GM18858 (cell line): Measurements from ENCODE around the gene C12orf60.
"Not testable (repeated sequence)": the region's sequence is repeated elsewhere in the genome, so short reads cannot be mapped to it uniquely, and the experiment has no call there.

Experiments
- ATAC-seq: cut with Tn5 transposase; IDR thresholded peaks from one replicate; pipeline ENCODE4 v1.9.1; 2021; ENCODE audit not compliant: unreplicated experiment

The C12orf60 gene, protein sequence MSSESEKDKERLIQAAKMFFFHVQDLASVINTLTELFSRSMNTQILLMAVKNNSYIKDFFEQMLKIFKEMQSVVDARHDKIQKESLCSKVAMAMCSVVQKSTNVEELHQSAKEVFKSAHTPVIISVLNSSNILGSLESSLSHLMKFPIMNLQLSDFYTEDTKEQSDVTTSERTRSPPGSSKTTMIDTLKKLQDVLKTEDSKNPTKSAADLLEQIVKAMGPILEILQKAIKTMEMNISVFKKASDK

GRCh38 chr12:14803011-14803829 lies at the start of gene C12orf60, which contains the start of gene WBP11:
Gene C12orf60 (plus strand): TSS chr12:14803670. CDS start chr12:14822936, 19,266 bp downstream.
Gene WBP11 (minus strand): TSS chr12:14803478. CDS start chr12:14801383, 2,095 bp downstream.
- ATAC-seq = peak; percentile 99

DNA sequence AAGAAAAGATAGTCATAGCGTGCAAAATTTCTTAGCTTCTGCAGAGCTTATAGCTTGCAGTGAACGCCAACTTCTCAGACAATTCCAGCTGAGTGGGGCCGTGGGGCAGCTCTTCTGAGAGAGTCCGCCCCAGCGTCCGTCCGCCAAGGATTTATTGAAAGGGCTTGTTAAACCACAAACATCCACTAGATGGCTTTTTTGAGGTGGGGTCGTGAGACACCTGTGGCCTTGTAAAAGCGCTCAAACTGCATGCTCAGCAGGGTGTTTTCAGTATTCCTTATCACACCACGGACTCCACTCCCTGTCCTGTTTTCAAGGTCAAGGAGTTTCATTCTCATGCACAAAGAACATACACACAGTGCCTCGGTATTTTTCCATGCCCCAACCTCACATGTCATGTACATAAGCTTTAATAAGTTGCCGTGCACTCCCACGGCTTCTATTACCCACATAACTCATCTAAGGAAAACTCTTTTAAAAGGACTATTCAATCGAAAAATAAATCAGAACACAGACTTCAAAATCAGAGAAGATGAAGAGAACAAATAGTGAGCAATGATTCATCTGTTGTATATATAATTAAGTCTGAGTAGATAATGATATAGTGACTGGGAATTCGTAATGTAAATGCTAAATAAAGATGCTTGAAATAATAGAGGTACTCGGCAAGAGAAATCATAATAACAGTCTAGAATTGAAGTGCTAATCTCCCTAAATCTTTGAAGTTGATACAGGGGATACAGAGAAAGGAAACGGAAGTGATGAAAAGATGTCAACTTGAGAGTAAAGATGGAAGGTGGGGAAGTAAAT lies 46.9 kb upstream of the C12orf60 start:
- ATAC-seq = no peak

- ATAC-seq = not testable (repeated sequence)
Measured at GRCh38 chr12:14759711-14760280, 43.7 kb upstream of the C12orf60 start.

- ATAC-seq = no peak
Measured at GRCh38 chr12:14765398-14765797, 38.1 kb upstream of the C12orf60 start.

DNA sequence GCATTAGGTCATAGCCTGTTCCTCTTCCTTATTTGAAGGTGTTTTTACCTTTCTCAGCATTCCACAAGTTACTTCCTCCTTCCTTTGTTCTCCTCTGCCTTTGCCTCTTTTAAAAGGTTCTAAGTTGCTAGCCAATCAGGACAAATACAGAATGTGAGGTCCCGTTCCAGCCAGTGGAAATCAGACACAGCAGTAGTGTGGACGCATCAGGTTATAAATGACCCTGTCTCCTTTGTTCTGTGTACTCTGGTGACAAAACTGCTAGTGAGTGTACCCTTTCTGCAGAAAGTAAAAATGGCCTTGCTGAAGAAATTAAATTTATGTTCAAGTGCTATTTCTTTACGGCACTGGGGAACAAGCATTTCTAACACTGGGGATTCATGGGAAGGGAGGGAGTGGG lies 37.5 kb upstream of the C12orf60 start:
- ATAC-seq = not testable (repeated sequence)

DNA sequence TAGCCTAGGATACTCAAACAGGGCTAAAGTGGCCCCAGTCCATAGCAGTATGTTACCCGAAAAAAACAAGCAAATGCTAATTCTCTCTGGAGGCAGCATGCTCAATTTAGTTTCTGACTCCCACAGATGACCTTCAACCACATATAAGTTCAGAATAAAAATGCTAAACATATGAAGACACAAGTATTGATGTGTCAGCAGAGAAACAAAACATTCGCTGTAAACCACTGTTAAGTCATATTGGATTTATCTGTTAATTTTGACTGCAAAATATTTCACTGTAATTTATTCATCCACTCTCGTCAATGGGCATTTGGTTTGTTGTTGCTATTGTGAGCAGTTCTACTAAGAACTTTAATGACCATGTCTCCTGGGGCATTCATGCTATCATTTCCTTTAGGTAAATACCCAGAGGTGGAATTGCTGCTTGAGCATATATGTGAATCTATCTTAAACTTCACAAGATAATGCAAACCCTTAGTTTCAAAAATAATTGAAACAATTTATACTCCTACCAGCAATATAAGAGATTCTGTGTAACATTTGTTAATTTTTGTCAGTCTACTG lies 36.7 kb upstream of the C12orf60 start:
- ATAC-seq = no peak

DNA sequence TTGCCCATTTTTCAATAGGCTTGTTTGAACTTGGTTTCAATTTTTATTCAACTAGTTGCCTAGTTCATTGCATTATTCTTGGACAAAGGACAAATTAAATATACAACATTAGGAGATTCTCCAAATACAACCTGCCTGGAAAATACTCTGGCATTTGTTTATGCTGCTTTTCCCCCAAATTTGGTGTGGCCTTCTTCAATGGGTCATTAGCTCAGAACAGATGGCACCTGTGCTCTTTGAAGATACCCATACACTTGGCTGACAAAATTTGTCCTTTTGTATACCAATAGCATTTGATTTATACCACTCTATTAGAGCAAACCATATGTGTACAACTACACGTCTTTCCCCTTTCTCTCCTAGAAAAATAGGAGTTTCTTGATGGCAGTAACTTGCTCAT lies 35.9 kb upstream of the C12orf60 start:
- no peak for ATAC-seq

- ATAC-seq = no peak
Measured at GRCh38 chr12:14768823-14769405, 34.6 kb upstream of the C12orf60 start.

GRCh38 chr12:14769466-14769968 lies 34.0 kb upstream of the C12orf60 start:
- no peak for ATAC-seq

- ATAC-seq = peak; percentile 23
Measured at GRCh38 chr12:14769969-14770495, 33.4 kb upstream of the C12orf60 start.

DNA sequence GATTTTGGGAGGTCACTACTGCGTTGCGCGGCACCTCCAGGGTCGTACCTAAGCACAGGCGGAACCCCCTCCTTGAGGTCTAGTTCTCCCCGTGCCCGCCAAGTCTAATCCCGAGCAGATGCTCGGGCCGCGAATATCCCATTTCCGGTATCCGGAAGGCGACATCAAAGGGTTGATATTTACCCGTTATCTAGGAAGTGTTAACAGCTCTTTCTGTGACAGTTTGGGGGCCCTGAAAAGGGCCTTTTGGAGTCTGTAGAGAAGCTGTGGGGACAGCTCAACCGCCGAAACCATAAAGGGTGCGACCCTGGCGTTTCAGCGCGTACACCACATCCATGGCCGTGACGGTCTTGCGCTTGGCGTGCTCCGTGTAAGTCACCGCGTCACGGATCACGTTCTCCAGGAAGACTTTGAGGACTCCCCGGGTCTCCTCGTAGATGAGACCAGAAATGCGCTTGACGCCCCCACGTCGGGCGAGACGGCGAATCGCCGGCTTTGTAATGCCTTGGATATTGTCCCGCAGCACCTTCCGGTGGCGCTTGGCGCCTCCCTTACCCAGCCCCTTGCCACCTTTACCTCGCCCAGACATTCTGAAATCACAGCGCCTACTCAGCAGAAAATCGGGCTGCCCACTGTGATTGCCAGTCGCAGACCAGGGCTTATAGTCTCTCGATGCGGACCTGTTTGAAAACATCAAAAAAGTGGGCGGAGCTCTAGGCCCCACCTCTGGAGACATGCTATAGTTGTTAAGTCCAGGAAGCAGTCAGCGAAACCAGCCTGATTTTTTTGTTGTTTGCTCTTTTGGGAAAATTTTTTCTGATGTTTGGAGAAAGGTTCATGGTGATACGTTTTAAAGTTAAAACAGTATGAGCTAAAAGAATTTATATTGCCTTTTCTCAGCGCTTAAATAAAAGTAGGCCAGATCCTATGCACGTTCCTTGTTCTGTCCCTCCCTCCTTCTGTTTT lies 32.7 kb upstream of the C12orf60 start:
- peak; percentile 21 for ATAC-seq

DNA sequence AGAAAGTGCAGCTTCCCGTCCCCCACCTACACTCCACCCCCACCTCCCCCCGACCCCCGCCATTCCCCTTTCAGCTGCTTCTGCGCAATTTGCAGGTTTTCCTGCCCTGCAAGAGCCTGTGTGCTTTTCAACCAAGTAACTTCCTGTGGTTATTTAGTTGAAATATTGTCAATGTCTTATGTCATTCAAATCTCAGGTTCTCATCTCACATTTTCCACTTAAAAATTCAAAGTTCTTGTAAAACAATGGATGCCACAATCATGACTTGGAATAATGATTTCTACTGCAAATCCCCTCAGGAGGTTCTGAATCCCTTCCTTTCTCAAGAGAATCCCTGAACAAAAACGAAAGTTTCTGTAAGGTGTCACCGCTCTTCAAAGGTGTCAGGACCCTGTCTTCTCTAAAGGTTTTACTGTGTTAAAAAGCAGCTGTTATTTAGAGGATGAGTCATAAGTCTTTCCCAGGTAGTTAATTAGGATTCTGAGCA lies 31.8 kb upstream of the C12orf60 start:
- no peak for ATAC-seq

DNA sequence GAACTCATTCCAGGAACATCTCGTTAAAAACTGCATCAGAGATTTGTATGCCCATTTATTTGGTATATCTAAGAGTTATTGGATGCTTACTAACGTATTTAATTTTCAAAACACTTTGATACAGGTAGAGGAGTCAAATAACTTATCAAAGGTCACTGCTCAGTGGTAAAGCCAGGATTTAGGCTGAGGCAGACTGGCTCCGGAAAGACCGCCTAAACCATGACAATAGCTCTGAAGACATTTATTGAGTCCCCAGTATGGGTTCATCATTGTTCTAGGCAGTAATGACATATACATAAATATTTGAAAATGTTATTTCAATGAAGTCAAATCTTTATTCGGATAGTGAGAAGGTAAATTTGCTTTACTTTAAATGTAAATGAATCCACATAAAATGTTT lies 30.5 kb upstream of the C12orf60 start:
- ATAC-seq = no peak

DNA sequence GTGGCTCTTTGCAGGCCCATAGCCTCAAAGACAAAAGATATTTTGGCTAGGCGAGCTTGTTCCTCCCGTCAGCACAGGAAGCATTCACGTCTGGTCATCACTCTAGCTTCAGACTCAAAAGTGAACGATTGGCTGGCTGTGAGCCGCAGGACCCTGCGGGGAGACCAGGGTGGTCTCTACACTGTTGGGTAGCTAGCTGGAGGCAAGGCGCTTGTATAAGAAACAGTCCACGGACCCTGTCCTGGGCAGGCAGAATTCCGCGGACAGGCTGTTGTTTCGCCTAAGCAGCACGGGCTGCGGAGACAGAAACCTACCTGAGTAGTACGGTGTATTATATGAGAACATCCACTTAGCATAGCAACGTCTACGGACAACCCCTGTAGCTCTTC lies 29.8 kb upstream of the C12orf60 start:
- ATAC-seq = peak; percentile 5

GRCh38 chr12:14774074-14774905 lies 29.2 kb upstream of the C12orf60 start:
- peak; percentile 49 for ATAC-seq

- ATAC-seq = no peak
Measured at GRCh38 chr12:14774906-14775635, 28.4 kb upstream of the C12orf60 start.

DNA sequence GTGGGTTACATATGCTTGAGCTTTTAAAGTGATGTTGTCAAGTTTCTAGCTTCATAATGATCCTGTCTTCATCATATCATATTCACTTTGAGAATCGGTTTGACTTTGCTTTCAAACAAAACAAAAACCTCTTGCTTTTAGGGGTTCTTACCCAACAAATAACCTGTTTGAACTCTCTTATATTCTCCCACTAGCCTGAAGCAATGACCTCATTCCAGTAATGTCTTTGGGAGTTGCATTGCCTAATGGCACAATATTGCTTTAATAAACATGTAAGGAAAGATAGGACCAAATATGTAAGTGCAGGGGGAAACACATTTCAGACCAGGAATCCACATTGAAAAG lies 27.9 kb upstream of the C12orf60 start:
- ATAC-seq = no peak
